HepG2 (cell line): ENCODE measurements around the gene ADAMTS14. TPM values are rescaled to one million over a fixed set of nuclear protein-coding genes. Genes with fewer than 3 reads are reported as not detected.

Experiments used
- ATAC-seq: fragments of 200-7000 bp; cut with Tn5 transposase; 3 replicates; pipeline ENCODE4 v1.9.1; 2020; ENCODE audit warnings: mild to moderate bottlenecking, moderate library complexity
- BruUV-seq: library from RNA; stranded (reverse); fragments of 400-500 nt; replicated peaks from 2 replicates; lab custom pipeline; 2021; lab: Mats Ljungman, UMichigan
- CTCF ChIA-PET: fragments of 300-600 bp; formaldehyde crosslinking; extraction: SDS; loops from one replicate; lab custom pipeline; 2021; ENCODE audit warnings: low total read pairs, inconsistent platforms, low intra/inter-chr PET ratio; lab: Yijun Ruan, JAX
- POLR2A ChIA-PET: fragments of 350-600 bp; sonication (Branson Sonifier 250); formaldehyde crosslinking; loops from one replicate; lab custom pipeline; 2020; ENCODE audit warnings: antibody characterized with exemption, inconsistent platforms; lab: Yijun Ruan, JAX
- DNase-seq: peaks from one replicate; pipeline ENCODE4 v3.0.0-alpha.2; 2015; ENCODE audit warnings: low spot score
- FAIRE-seq: peaks from 3 replicates; lab custom pipeline; 2011; peaks lifted over from hg19 to GRCh38; lab: Jason Lieb, UNC
- H2AFZ ChIP-seq: one replicate; pipeline ENCODE4 v1.6.1; 2011; ENCODE audit warnings: low read length, inconsistent platforms
- H3K27ac ChIP-seq: fragments of 300-600 bp; 3 replicates; pipeline ENCODE4 v1.8.0; 2011; ENCODE audit warnings: mixed run types, mild to moderate bottlenecking, mixed read lengths, low read length, inconsistent platforms; ENCODE audit not compliant: insufficient read depth; ENCODE audit errors: extremely low read length
- H3K27me3 ChIP-seq, 2 experiments: fragments of 200-600 bp in 1 of 2; 2 replicates in 1 of 2; 3 replicates in 1 of 2; pipeline versions ENCODE4 v1.6.0 to v1.8.0; 2011; ENCODE audit warnings: low read length in 2 of 2, mild to moderate bottlenecking in 2 of 2, moderate library complexity in 2 of 2, inconsistent platforms in 1 of 2; ENCODE audit not compliant: insufficient read depth in 2 of 2, control insufficient read depth in 1 of 2
- H3K36me3 ChIP-seq, 2 experiments: fragments of 200-600 bp in 1 of 2; replicated peaks in 1 of 2; 2 replicates in 1 of 2; 3 replicates in 1 of 2; pipeline versions ENCODE4 v1.5.1 to v1.8.0; 2011; ENCODE audit warnings: low read length in 2 of 2, inconsistent platforms in 1 of 2; ENCODE audit not compliant: insufficient read depth in 2 of 2, control insufficient read depth in 1 of 2
- H3K4me1 ChIP-seq: 2 replicates; pipeline ENCODE4 v1.5.1; 2012; ENCODE audit warnings: low read length, inconsistent platforms; ENCODE audit not compliant: insufficient read depth
- H3K4me2 ChIP-seq: 2 replicates; pipeline ENCODE4 v1.6.0; 2011; ENCODE audit warnings: low read depth, low read length, inconsistent platforms
- H3K4me3 ChIP-seq, 3 experiments: fragments of 200-600 bp in 1 of 3; sonication (generic), shearing (Covaris generic) in 1 of 3; replicated peaks in 1 of 3; 2 replicates each; pipeline ENCODE4 v1.5.1; 2011 to 2016; ENCODE audit warnings: low read length in 3 of 3, inconsistent platforms in 2 of 3, low read depth in 2 of 3, mild to moderate bottlenecking in 2 of 3, control low read depth in 1 of 3, mixed read lengths in 1 of 3; ENCODE audit not compliant: insufficient read depth in 1 of 3
- H3K79me2 ChIP-seq: one replicate; pipeline ENCODE4 v1.6.1; 2011; ENCODE audit warnings: low read length, inconsistent platforms; ENCODE audit not compliant: insufficient read depth
- H3K9ac ChIP-seq: 2 replicates; pipeline ENCODE4 v1.6.0; 2011; ENCODE audit warnings: mild to moderate bottlenecking, low read depth, low read length, inconsistent platforms; ENCODE audit not compliant: insufficient read depth
- H3K9me3 ChIP-seq: 2 replicates; pipeline ENCODE4 v1.5.1; 2012; ENCODE audit warnings: mild to moderate bottlenecking, low read length
- H4K20me1 ChIP-seq: 2 replicates; pipeline ENCODE4 v1.6.0; 2011; ENCODE audit warnings: inconsistent platforms, mild to moderate bottlenecking, low read length, moderate library complexity; ENCODE audit not compliant: insufficient read depth
- ADNP ChIP-seq: sonication (generic); formaldehyde crosslinking; IDR thresholded peaks from 2 replicates; pipeline ENCODE4 v1.4.0; 2020; ENCODE audit warnings: missing genetic modification reagents
- BORCS8-MEF2B ChIP-seq: sonication (generic); formaldehyde crosslinking; IDR thresholded peaks from 2 replicates; pipeline ENCODE4 v1.8.0; 2022; ENCODE audit warnings: mild to moderate bottlenecking, missing genetic modification reagents
- CAMTA2 ChIP-seq: sonication (generic); formaldehyde crosslinking; IDR thresholded peaks from 2 replicates; pipeline ENCODE4 v1.4.0; 2020; ENCODE audit warnings: mild to moderate bottlenecking, missing genetic modification reagents, borderline replicate concordance
- CEBPG ChIP-seq: IDR thresholded peaks from 2 replicates; pipeline ENCODE4 v1.6.1; 2016
- FLYWCH1 ChIP-seq: sonication (generic); formaldehyde crosslinking; IDR thresholded peaks from 2 replicates; pipeline ENCODE4 v1.8.1; 2023; ENCODE audit warnings: mild to moderate bottlenecking, missing genetic modification reagents
- KLF16 ChIP-seq, 2 experiments: sonication (generic) in 1 of 2; formaldehyde crosslinking in 1 of 2; IDR thresholded peaks; 2 replicates each; pipeline versions ENCODE4 v1.6.1 to v1.8.0; 2016 to 2023; ENCODE audit warnings: missing genetic modification reagents in 2 of 2, missing compliant biosample characterization in 1 of 2
- MIXL1 ChIP-seq: IDR thresholded peaks from 2 replicates; pipeline ENCODE4 v1.6.1; 2016
- SMARCE1 ChIP-seq: fragments of 450-650 bp; IDR thresholded peaks from 2 replicates; pipeline ENCODE4 v1.6.1; 2017; ENCODE audit warnings: borderline replicate concordance
- TP53 ChIP-seq: sonication (generic); formaldehyde crosslinking; conservative IDR thresholded peaks from 2 replicates; pipeline ENCODE4 v1.4.0; 2020; ENCODE audit warnings: missing genetic modification reagents
- TSC22D2 ChIP-seq: sonication (generic); formaldehyde crosslinking; IDR thresholded peaks from 2 replicates; pipeline ENCODE4 v1.5.1; 2020; ENCODE audit warnings: missing genetic modification reagents, mild to moderate bottlenecking, borderline replicate concordance
- ZNF562 ChIP-seq: sonication (generic); formaldehyde crosslinking; IDR thresholded peaks from 2 replicates; pipeline ENCODE4 v1.8.0; 2022; ENCODE audit warnings: missing genetic modification reagents, borderline replicate concordance
- ZNF607 ChIP-seq: sonication (generic); formaldehyde crosslinking; IDR thresholded peaks from 2 replicates; pipeline ENCODE4 v1.5.1; 2020; ENCODE audit warnings: missing genetic modification reagents, mild to moderate bottlenecking, borderline replicate concordance
- WGBS: methylation state at CpG from one replicate; pipeline ENCODE4 v1.1.6; 2017; ENCODE audit warnings: low lambda C conversion rate; 5-methylcytosine and 5-hydroxymethylcytosine counted together
- in situ Hi-C: cut with HindIII; loops from 2 replicates; pipeline ENCODE4 v1.10.0; 2017; ENCODE audit warnings: low pct_unique_long_range_greater_than_20kb; ENCODE audit not compliant: extremely low pct_ligation_motif_present
- intact Hi-C: fragments of 100-400 bp; cut with micrococcal nuclease; formaldehyde crosslinking; loops from one replicate; pipeline ENCODE4 v1.10.0; 2022; ENCODE audit not compliant: unreplicated experiment
- polyA plus RNA-seq, 8 experiments: library from polyadenylated mRNA; depleted of rRNA in 3 of 8; stranded (reverse) in 7 of 8; unstranded in 1 of 8; fragments of >200 nt; fragmentation: Illumina TruSeq in 4 of 8; extraction: Trizol in 4 of 8; gene quantifications; 2 replicates each; pipeline versions ENCODE4 v1.2.1 to v1.2.3, GENCODE V29; 2011 to 2016; ENCODE audit warnings: low read depth in 4 of 8, missing spikeins in 1 of 8, mixed read lengths in 1 of 8; ENCODE audit not compliant: insufficient read depth in 1 of 8
- total RNA-seq, 5 experiments: library from RNA; depleted of rRNA; stranded (reverse); fragments of >200 nt; fragmentation: Illumina TruSeq; extraction: Trizol; gene quantifications; 2 replicates each; pipeline ENCODE4 v1.2.3, GENCODE V29; 2016; ENCODE audit warnings: low read depth in 1 of 5
- TF ChIP-seq, protein P1 (sequence below): IDR thresholded peaks from 2 replicates; pipeline ENCODE4 v1.6.1; 2016
- TF ChIP-seq, protein P2 (sequence below): sonication (generic); formaldehyde crosslinking; IDR thresholded peaks from 2 replicates; pipeline ENCODE4 v1.4.0; 2020; ENCODE audit warnings: mild to moderate bottlenecking, missing genetic modification reagents
- TF ChIP-seq, protein P3 (sequence below): sonication (generic); formaldehyde crosslinking; IDR thresholded peaks from 2 replicates; pipeline ENCODE4 v1.5.0; 2020; ENCODE audit warnings: mild to moderate bottlenecking, low read depth, missing genetic modification reagents, borderline replicate concordance

The ADAMTS14 gene
- total and polyA plus RNA-seq, 2 of the 13 experiments (the other 11 are each of a cell fraction or from before 2014, with no cell fraction given) = 0.04 to 0.07 TPM

DNA sequence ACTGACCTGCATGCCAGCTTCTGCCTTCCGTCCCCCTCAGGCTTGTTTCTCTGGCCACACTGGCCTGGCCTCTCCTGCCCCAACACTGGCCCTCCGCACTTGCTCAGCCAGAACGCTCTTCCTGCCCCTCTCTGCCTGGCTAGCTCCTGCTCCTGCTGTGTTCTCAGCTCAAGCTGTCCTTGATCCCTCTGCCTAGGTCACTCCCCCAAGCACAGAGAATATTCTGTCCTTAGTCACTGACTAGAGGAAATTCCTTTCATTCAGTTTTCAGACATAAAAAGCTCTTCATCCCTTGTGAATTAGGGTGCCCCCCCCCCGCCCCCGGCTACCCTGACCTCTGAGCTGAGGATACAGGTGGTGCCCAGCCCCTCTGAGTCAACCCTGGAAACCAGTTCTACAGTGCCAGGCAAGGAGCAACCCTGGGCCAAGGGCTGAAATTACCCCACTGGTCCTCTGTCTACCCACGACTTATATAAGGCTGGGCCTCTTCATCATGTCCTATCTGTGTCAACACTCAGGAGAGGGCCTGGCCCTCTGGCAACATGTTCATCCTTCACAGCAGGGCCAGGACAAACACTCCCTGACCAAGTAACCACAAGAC lies 136.8 kb downstream of the ADAMTS14 start:
- Histone ChIP-seq H3K4me2 (no peak overlapping the region), H3K9me3 (no peaks in the 10 kb centered on the region), H3K79me2 (no peaks in the 10 kb centered on the region), H3K9ac (no peak overlapping the region), H3K36me3 (no peaks in the 10 kb centered on the region), H3K27me3 (no peaks in the 10 kb centered on the region; a peak in 2 of 5 replicates), H2AFZ (no peak overlapping the region), H4K20me1 (no peaks in the 10 kb centered on the region), H3K4me3 (no peak overlapping the region)
- in situ Hi-C loops = no loop called here
- intact Hi-C loops = no loop called here
- WGBS = 45% methylated on average over 3 of the region's 6 CpGs
- POLR2A ChIA-PET = no interaction called here
- ATAC-seq (peak; percentile 71), FAIRE-seq (no peak), DNase-seq (peak; percentile 17)
- TF ChIP-seq TSC22D2 (CRISPR knock-in tag) (no peak), KLF16 (CRISPR knock-in tag; IDR thresholded peaks at IDR 0.05) (no peak), MIXL1 (CRISPR knock-in tag) (no peak)
- TF ChIP-seq, all 625 proteins: peak for 0
- H3K4me1 ChIP-seq = peaks cover 19% of the 10 kb centered on the region
- BruUV-seq = no TSS peak
- H3K27ac ChIP-seq = no peak overlapping the region
- CTCF ChIA-PET = no interaction called here

DNA sequence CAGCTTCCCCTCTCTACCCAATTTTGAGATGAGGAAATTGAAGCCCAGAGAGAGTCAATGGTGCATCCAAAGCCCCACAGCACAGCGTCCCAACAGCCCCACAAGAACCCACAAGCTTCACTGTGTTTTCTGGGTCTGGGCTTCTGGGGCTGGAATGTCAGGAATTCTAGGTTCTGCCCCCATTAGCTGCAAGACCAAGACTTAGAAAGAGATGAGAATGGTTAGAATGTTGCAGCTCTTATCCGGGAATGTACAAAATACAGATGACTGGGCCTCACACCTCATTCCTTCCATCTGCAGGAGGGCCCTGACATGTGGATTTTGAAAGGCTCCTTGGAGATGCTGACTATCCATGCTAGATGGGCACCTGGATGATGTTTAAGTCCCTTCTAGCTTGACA lies 137.4 kb downstream of the ADAMTS14 start:
- Histone ChIP-seq H4K20me1 (no peaks in the 10 kb centered on the region), H3K27me3 (no peaks in the 10 kb centered on the region; a peak in 2 of 5 replicates), H3K4me1 (peaks cover 19% of the 10 kb centered on the region), H3K36me3 (no peaks in the 10 kb centered on the region), H3K4me2 (no peak overlapping the region), H3K27ac (no peak overlapping the region), H3K9ac (no peak overlapping the region), H3K79me2 (no peaks in the 10 kb centered on the region), H3K4me3 (no peak overlapping the region), H3K9me3 (no peaks in the 10 kb centered on the region), H2AFZ (no peak overlapping the region)
- WGBS = 0% methylated on average over 2 of the region's 2 CpGs
- no peak for FAIRE-seq
- BruUV-seq = no TSS peak
- CTCF ChIA-PET = no interaction called here
- intact Hi-C loops = no loop called here
- DNase-seq = no peak
- ATAC-seq = no peak
- in situ Hi-C loops = no loop called here
- POLR2A ChIA-PET = interaction anchor here (0.7 kb wide), 1 partner anchor 78 kb away, joined by 3 read pairs; no protein-coding TSS in a partner anchor
- TF ChIP-seq FLYWCH1 (CRISPR knock-in tag) = no peak
- TF ChIP-seq ZNF607 = no peak
- TF ChIP-seq ZNF562 (CRISPR knock-in tag) = no peak
- TF ChIP-seq TP53 (CRISPR knock-in tag) = no peak
- TF ChIP-seq SMARCE1 = no peak
- no peak for TF ChIP-seq CAMTA2 (CRISPR knock-in tag)
- TF ChIP-seq ADNP = no peak
- no peak for TF ChIP-seq BORCS8-MEF2B (CRISPR knock-in tag)
- TF ChIP-seq, protein P1, sequence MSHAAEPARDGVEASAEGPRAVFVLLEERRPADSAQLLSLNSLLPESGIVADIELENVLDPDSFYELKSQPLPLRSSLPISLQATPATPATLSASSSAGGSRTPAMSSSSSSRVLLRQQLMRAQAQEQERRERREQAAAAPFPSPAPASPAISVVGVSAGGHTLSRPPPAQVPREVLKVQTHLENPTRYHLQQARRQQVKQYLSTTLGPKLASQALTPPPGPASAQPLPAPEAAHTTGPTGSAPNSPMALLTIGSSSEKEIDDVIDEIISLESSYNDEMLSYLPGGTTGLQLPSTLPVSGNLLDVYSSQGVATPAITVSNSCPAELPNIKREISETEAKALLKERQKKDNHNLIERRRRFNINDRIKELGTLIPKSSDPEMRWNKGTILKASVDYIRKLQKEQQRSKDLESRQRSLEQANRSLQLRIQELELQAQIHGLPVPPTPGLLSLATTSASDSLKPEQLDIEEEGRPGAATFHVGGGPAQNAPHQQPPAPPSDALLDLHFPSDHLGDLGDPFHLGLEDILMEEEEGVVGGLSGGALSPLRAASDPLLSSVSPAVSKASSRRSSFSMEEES (CRISPR knock-in tag) = no peak
- TF ChIP-seq, protein P2, sequence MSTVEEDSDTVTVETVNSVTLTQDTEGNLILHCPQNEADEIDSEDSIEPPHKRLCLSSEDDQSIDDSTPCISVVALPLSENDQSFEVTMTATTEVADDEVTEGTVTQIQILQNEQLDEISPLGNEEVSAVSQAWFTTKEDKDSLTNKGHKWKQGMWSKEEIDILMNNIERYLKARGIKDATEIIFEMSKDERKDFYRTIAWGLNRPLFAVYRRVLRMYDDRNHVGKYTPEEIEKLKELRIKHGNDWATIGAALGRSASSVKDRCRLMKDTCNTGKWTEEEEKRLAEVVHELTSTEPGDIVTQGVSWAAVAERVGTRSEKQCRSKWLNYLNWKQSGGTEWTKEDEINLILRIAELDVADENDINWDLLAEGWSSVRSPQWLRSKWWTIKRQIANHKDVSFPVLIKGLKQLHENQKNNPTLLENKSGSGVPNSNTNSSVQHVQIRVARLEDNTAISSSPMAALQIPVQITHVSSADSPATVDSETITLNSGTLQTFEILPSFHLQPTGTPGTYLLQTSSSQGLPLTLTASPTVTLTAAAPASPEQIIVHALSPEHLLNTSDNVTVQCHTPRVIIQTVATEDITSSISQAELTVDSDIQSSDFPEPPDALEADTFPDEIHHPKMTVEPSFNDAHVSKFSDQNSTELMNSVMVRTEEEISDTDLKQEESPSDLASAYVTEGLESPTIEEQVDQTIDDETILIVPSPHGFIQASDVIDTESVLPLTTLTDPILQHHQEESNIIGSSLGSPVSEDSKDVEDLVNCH (CRISPR knock-in tag) = no peak
- TF ChIP-seq, protein P3, sequence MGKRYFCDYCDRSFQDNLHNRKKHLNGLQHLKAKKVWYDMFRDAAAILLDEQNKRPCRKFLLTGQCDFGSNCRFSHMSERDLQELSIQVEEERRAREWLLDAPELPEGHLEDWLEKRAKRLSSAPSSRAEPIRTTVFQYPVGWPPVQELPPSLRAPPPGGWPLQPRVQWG (CRISPR knock-in tag) = no peak
- no peak for TF ChIP-seq CEBPG (CRISPR knock-in tag)
